Adipocyte (in vitro differentiated cells): ENCODE data around the gene ATOSB.

Experiments
- DNase-seq: peaks from one replicate; pipeline ENCODE4 v3.0.0-alpha.2; 2015; ENCODE audit warnings: low read depth
- H3K27me3 ChIP-seq: replicated peaks from 2 replicates; pipeline ENCODE4 v1.7.0; 2013; ENCODE audit warnings: mild to moderate bottlenecking, low read length, moderate library complexity; ENCODE audit not compliant: control insufficient read depth, insufficient read depth
- H3K36me3 ChIP-seq: 2 replicates; pipeline ENCODE4 v1.7.0; 2013; ENCODE audit warnings: low read length, mild to moderate bottlenecking, moderate library complexity; ENCODE audit not compliant: control insufficient read depth, insufficient read depth, severe bottlenecking
- H3K4me1 ChIP-seq: 2 replicates; pipeline ENCODE4 v1.7.0; 2013; ENCODE audit warnings: mild to moderate bottlenecking, low read length, moderate library complexity; ENCODE audit not compliant: control insufficient read depth, insufficient read depth
- H3K4me3 ChIP-seq: 2 replicates; pipeline ENCODE4 v1.7.0; 2013; ENCODE audit warnings: mild to moderate bottlenecking, low read length, moderate library complexity
- H3K9ac ChIP-seq: 2 replicates; pipeline ENCODE4 v1.7.0; 2013; ENCODE audit warnings: mild to moderate bottlenecking, low read length, moderate library complexity
- H3K9me3 ChIP-seq: 2 replicates; pipeline ENCODE4 v1.7.0; 2013; ENCODE audit warnings: mild to moderate bottlenecking, low read length, moderate library complexity; ENCODE audit not compliant: control insufficient read depth

Gene ATOSB

DNA sequence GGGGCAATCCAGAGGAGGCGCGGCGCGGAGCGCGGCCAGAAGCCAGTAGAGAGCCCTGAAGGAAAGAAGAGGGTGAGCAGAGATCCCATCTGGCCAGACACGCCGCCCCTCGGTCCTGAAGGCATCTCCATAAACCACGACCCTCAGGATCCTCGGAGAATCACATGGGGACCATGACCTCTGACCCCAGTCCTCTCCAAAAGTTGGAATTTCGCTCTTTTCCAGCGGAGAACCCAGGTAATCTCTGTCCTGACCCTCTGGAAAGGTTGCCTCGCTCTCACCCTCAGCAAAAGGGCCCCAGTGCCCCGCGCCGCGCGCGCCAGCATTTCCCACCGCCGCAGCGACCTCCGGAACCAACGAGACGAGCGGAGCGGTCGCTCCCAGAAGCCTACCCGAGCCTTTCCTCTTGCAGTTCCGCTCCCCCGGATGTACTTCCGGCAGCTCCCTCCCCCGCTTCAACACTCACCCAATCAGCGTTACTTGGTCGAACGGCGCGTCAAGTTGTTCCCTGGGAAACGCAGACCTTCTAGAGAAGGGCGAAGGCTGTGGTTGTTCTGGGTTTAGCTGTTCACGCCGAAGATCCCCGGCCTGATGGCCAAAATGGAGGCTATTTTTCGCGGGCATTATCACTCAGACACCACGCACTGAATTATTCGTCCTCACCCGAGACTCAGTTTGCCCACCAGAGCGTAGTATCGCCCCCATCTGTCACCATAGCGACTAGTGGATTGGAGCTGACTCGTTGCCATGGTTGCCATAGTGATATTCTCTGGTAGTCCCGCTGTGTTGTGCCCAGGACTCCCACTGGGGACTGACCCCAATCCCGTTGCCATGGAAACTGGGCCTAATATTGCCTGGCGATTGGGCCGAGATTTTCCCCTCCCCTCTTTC, 12.6 kb downstream of the ATOSB start, which contains the start of gene STOML2:
Gene STOML2, minus strand, starts transcription at position 363 of the 891 bp plus-strand sequence. Its CDS starts 37 bp downstream, at position 326.
- Histone ChIP-seq H3K27me3 (no peaks in the 10 kb centered on the region), H3K4me3 (peak within 1 kb of the TSS; percentile 95), H3K36me3 (peaks cover 70% of the 10 kb centered on the region), H3K9ac (peak within 1 kb of the TSS; percentile 95), H3K9me3 (no peaks in the 10 kb centered on the region), H3K4me1 (peaks cover 30% of the 10 kb centered on the region)
- DNase-seq: peak; percentile 98

DNA sequence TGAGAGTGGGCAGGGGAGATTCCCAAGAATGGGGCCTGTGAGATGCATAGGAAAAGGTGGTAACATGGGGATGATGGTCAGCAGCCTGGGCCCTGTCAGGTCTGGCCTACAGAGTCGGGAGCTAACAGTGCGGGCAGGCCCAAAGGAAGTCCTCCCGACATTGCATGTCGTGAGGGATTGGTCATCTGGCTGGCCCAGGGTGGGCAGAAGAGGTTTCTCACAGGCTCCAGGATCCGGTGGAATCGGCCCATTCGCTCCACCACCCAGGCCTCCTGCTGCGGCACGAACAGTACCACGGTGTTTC, 13.2 kb downstream of the ATOSB start:
- peaks cover 64% of the 10 kb centered on the region for H3K36me3 ChIP-seq
- H3K4me1 ChIP-seq: peaks cover 30% of the 10 kb centered on the region
- H3K27me3 ChIP-seq: no peaks in the 10 kb centered on the region
- H3K9me3 ChIP-seq: no peaks in the 10 kb centered on the region
- peak overlapping the region; percentile 95 for H3K9ac ChIP-seq
- peak; percentile 48 for DNase-seq
- peak overlapping the region; percentile 95 for H3K4me3 ChIP-seq

DNA sequence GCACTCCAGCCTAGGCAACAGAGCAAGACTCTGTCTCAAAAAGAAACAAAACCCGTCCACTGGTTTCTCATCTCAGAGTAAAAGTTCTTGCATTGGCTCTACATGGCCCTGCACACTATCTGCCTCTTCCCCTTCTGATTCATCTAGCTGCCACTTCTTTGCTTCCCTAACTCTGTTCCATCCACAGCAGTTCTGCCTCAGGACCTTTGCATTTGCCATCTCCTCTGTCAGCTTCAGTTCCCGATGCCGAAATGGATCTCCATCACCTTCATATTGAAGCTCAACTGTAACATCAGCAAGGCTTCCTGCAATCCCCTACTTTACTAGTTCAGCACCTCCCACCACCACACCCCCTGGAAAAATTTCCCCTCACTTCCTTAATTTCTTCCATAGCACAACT, 18.1 kb downstream of the ATOSB start:
- Histone ChIP-seq H3K36me3 (peaks cover 47% of the 10 kb centered on the region), H3K4me3 (no peak overlapping the region), H3K4me1 (peaks cover 12% of the 10 kb centered on the region), H3K9me3 (no peaks in the 10 kb centered on the region), H3K9ac (no peak overlapping the region), H3K27me3 (no peaks in the 10 kb centered on the region)
- DNase-seq: no peak

DNA sequence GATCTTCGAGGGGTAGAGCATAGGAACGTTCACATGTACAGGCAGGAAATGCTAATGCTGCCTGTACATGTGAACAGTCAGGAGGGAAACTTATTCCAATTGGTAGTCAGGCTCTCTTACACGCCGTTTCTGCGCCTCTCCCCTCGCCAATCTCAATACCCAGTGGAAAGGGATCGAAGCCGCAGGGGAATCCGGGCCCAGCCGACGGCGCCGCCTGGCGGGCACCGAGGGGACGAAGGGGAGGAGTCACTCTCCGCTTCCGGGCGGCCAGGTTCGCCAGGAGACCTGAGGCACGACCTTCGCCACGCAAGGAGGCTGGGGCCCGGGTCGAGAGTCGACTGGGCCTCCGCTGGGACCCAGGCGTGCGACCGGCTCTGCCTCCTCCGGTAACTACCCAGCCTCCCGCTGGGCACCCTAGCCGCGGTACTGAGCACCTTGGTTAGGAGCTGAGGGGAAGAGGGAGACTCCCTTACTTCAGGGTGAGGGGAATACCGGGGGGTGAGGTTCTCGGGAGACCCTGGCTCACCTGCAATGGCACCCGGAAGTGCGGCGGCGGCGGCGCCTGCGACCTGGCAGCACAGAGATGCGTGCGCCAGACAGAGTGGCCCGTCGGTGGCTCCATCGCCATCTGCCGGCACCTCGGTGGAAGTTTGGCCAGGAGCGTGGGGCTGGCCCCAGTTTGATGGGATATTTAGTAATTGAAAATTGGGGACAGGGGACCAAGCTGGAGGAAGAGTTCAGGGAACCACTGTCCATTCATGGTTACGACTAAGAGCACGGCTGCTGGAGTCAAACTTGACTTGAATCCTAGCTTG, 19.4 kb downstream of the ATOSB start, which contains the start of gene PIGO:
Gene PIGO, minus strand, starts transcription at position 557 of the 815 bp plus-strand sequence. CDS start 1,026 bp downstream, outside the sequence.
- Histone ChIP-seq H3K36me3 (peaks cover 53% of the 10 kb centered on the region), H3K4me1 (no peaks in the 10 kb centered on the region), H3K9me3 (no peaks in the 10 kb centered on the region), H3K27me3 (no peaks in the 10 kb centered on the region), H3K9ac (peak within 1 kb of the TSS; percentile 94), H3K4me3 (peak within 1 kb of the TSS; percentile 92)
- DNase-seq: peak; percentile 93

DNA sequence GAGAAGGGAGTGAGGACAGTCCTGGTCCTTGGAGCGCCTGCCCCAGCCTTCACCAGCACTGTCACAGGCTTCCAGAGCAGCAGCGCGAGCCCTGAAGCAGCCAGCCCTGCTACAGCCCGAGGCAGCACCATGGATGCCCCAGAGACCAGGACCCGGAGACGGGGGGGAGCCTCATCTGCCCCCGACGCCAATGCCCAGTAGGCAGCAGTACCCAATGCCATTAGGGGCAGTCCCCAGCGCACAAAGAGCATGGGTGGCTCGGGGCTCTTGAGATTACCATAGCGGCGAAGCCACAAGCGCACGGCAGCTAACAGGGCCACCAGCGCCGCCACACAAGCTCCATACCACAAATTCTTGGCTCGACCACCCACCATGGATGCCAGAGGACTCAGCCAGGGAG, 24.1 kb downstream of the ATOSB start:
- H3K9me3 ChIP-seq: no peaks in the 10 kb centered on the region
- no peak overlapping the region for H3K4me3 ChIP-seq
- H3K9ac ChIP-seq: no peak overlapping the region
- H3K36me3 ChIP-seq: peaks cover 68% of the 10 kb centered on the region
- DNase-seq: no peak
- H3K27me3 ChIP-seq: no peaks in the 10 kb centered on the region
- H3K4me1 ChIP-seq: no peaks in the 10 kb centered on the region

DNA sequence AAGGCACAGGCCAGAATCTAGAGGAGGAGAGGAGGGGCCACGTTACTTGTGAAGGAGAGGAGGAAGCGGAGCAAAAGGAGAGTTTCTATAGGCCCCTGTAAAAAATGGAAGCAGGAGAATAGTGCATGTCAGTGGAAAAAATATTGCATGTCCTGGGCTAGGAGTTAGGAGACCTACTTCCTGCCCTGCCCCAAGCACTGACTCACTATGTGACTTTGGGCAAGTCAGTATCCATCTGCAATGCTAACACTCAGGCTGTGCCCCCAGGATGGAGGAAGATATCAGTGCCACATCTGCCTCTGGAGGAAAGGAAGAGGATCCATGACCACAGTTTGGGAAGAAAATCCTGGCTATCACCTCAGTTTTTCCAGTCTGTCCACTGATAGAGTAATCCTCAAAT, 26.2 kb downstream of the ATOSB start:
- Histone ChIP-seq H3K4me3 (no peak overlapping the region), H3K9ac (no peak overlapping the region), H3K4me1 (no peaks in the 10 kb centered on the region)

DNA sequence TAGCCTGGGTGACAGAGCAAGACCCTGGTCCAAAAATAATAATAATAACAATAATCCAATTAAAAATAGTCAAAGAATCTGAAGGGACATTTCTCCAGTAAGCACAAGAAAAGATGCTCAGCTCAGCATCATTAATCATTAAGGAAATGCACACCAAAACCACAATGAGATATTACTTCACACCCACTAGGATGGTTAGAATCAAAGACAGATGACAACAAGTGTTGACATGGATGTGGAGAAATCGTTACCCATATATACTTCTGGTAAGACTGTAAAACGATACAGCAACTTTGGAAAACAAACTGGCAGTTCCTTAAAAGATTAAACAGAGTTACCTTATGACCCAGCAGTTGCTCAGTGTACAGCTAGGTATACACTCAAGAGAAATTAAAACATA, 30.6 kb downstream of the ATOSB start:
- no peak overlapping the region for H3K4me3 ChIP-seq
- H3K9ac ChIP-seq: no peak overlapping the region
- H3K27me3 ChIP-seq: no peaks in the 10 kb centered on the region
- peaks cover 26% of the 10 kb centered on the region for H3K36me3 ChIP-seq
- H3K9me3 ChIP-seq: no peaks in the 10 kb centered on the region
- DNase-seq: no peak
- peaks cover 3% of the 10 kb centered on the region for H3K4me1 ChIP-seq

More for the DNA sequence above, 26.2 kb downstream of the ATOSB start:
- peaks cover 68% of the 10 kb centered on the region for H3K36me3 ChIP-seq
- no peak for DNase-seq
- no peaks in the 10 kb centered on the region for H3K27me3 ChIP-seq
- no peaks in the 10 kb centered on the region for H3K9me3 ChIP-seq

DNA sequence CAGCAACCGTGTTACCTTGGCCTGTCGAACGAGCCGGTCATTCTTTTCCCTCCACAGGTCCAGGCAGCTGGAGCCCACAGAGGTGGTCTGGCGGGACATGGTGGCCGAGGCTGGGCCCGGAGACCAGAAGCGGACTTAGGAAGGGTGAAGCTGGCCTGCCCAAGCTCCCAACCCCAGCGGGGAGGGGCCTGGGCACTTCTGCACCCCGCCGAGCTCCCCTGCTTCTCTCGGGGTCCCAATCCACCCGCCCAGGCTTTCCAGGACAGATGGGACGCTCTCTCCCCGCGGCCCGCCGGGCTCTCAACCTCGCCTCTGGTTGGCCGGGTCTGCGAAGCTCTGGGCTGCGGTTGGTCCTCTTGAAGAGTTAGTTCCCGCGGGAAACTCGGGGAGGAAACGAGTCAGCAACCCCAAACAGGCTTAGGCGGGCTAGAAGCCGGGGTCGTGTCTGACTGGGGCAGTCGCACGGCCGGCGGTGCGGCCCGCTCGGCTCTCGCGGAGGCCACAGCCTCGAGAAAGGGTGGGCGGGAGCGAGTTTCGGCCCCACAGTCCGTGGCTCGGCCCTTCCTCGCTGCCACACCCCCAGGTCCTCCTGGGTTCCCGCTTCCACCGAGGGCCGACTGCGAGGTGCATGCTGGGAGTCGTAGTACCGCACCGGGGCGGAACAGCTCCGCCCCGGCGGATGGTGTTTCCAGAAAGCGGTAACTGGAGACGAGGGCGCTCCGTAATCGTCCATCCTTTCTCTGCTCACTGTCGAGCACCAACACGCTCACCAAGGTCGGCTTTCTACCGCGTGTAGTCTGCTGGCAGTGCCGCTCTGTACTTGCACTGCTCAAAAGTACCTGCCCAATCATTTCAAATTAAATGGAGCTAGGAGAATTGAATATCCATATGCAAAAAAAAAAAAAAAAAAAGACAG, 36.0 kb downstream of the ATOSB start, which contains the start of gene FANCG:
Gene FANCG, minus strand, starts transcription at position 517 of the 916 bp plus-strand sequence. Its CDS starts 418 bp downstream, at position 99.
- peaks cover 7% of the 10 kb centered on the region for H3K36me3 ChIP-seq
- H3K27me3 ChIP-seq: no peaks in the 10 kb centered on the region
- peaks cover 15% of the 10 kb centered on the region for H3K4me1 ChIP-seq
- no peaks in the 10 kb centered on the region for H3K9me3 ChIP-seq
- DNase-seq: peak; percentile 97
- peak within 1 kb of the TSS; percentile 80 for H3K4me3 ChIP-seq
- peak within 1 kb of the TSS; percentile 81 for H3K9ac ChIP-seq

DNA sequence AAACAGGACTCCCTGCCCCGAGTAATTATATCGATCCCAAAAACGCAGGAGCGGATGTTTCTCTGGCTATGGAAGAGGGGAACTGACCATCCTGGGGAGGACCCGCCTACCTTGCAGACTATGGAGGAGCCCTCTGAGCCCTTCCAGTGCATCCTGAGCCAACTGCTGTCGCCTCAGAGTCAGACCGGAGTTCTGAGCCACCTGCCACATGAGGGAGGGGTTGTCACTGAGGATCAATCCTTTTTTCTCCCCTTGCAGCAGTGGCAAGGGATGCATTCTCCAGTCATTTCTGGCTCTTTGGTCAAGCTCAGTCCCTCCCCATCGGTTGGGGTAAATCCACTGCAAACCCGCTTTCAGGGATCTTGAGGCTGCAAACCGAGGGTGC, 36.6 kb downstream of the ATOSB start:
- no peak for DNase-seq
- Histone ChIP-seq H3K4me1 (peaks cover 15% of the 10 kb centered on the region), H3K4me3 (peak overlapping the region; percentile 80), H3K27me3 (no peaks in the 10 kb centered on the region), H3K9ac (peak overlapping the region; percentile 81), H3K36me3 (peaks cover 7% of the 10 kb centered on the region), H3K9me3 (no peaks in the 10 kb centered on the region)

DNA sequence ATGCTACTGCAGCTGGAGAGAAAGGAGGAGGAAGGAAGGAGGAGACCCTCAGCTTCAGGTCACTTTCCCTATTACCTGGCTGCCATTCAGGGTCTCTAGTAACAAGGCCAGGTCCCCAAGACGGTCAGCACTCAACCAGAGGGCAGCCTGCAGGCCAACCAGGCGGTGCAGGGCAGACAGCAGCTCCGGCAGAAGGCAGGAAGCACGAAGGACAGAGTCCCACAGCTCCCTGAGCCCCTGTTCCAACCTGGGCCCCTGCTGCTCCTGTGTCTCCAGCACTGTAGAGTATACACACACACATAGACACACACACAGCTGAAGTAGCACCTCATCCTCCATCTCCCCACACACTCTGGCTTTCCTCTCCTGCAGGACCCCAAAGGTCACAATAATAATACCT, 37.6 kb downstream of the ATOSB start:
- no peak for DNase-seq
- Histone ChIP-seq H3K9me3 (no peaks in the 10 kb centered on the region), H3K27me3 (no peaks in the 10 kb centered on the region), H3K4me3 (no peak overlapping the region), H3K36me3 (peaks cover 7% of the 10 kb centered on the region), H3K9ac (no peak overlapping the region), H3K4me1 (peaks cover 19% of the 10 kb centered on the region)
